Astrocyte (in vitro differentiated cells and primary cell): ENCODE measurements around the gene OSBPL5.

Experiments used
- EZH2 ChIP-seq: IDR thresholded peaks from 2 replicates; pipeline ENCODE4 v1.6.1; 2012; ENCODE audit warnings: mild to moderate bottlenecking, low read length, inconsistent platforms; ENCODE audit not compliant: insufficient read depth
- TF ChIP-seq, protein P1 (sequence below): IDR thresholded peaks from 2 replicates; pipeline ENCODE4 v1.5.1; 2011; ENCODE audit warnings: low read depth, mild to moderate bottlenecking, inconsistent platforms, low read length, moderate library complexity; ENCODE audit not compliant: insufficient read depth

DNA sequence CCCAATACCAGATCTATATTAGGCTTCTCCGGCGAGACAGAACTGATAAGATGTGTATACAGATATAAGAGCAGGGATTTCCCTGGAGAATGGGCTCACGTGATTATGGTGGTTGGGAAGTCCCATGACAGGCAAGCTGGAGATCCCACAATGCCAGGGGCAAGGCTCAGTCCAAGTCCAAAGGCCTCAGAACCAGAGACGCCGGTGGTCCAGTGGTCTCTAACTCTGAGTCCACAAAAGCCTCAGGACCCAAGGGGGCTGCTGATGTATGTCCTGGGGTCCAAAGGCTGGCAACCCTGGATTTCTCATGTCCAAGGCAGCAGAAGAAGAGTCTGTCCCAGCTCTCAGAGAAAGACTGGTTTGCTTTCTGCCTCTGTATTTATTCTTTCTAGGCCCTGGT, 15.8 kb upstream of the OSBPL5 start:
- TF ChIP-seq, protein P1, sequence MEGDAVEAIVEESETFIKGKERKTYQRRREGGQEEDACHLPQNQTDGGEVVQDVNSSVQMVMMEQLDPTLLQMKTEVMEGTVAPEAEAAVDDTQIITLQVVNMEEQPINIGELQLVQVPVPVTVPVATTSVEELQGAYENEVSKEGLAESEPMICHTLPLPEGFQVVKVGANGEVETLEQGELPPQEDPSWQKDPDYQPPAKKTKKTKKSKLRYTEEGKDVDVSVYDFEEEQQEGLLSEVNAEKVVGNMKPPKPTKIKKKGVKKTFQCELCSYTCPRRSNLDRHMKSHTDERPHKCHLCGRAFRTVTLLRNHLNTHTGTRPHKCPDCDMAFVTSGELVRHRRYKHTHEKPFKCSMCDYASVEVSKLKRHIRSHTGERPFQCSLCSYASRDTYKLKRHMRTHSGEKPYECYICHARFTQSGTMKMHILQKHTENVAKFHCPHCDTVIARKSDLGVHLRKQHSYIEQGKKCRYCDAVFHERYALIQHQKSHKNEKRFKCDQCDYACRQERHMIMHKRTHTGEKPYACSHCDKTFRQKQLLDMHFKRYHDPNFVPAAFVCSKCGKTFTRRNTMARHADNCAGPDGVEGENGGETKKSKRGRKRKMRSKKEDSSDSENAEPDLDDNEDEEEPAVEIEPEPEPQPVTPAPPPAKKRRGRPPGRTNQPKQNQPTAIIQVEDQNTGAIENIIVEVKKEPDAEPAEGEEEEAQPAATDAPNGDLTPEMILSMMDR: no peak
- TF ChIP-seq EZH2: no peak
